ENCODE data around the gene SLC39A8. TPM values are rescaled to one million over a fixed set of nuclear protein-coding genes. Genes with fewer than 3 reads are reported as not detected.

Gene SLC39A8
- total and polyA plus RNA-seq, 4 donors, result 179 to 314 (median 235) TPM

DNA sequence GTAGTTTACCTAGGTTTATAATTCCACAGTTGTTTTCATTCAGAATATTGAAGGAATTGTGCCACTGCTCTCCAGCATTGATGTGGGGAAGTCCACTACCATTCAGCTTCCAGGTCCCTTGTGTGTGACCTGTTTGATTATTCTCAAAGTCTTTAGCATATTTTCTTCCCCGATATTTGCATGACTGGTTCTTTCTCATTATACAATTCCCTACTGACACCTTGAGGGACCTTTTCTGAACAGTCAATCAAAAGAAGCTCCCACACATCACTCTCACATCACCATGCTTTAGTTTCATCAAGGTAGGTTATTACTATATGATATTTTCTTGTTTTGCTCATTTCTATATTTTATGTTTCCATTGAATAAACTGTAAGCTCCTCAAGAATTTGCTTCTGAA lies 44.1 kb downstream of the SLC39A8 start:
- no peak overlapping the region for H3K9ac ChIP-seq (ENCODE audit: insufficient read depth in 1 of 2, low read length in 2 of 2)
- peaks cover 0 to 3% (median 2%) of the 10 kb centered on the region in 5 donors for H3K4me1 ChIP-seq (ENCODE audit: control insufficient read depth in 5 of 5, insufficient read depth in 5 of 5, low read length in 5 of 5)
- 81 to 97% methylated on average over 1 of the region's 1 CpG for WGBS, 2 donors
- H3K9me3 ChIP-seq (ENCODE audit: control insufficient read depth in 4 of 4, insufficient read depth in 3 of 4, low read length in 3 of 4), result no peaks in the 10 kb centered on the region
- DNase-seq (no peak), ATAC-seq (ENCODE audit: insufficient read depth, low FRiP score) (no peak)
- H3K36me3 ChIP-seq (ENCODE audit: control insufficient read depth in 4 of 4, insufficient read depth in 4 of 4, low read length in 4 of 4), result no peaks in the 10 kb centered on the region
- TF ChIP-seq, protein P1, sequence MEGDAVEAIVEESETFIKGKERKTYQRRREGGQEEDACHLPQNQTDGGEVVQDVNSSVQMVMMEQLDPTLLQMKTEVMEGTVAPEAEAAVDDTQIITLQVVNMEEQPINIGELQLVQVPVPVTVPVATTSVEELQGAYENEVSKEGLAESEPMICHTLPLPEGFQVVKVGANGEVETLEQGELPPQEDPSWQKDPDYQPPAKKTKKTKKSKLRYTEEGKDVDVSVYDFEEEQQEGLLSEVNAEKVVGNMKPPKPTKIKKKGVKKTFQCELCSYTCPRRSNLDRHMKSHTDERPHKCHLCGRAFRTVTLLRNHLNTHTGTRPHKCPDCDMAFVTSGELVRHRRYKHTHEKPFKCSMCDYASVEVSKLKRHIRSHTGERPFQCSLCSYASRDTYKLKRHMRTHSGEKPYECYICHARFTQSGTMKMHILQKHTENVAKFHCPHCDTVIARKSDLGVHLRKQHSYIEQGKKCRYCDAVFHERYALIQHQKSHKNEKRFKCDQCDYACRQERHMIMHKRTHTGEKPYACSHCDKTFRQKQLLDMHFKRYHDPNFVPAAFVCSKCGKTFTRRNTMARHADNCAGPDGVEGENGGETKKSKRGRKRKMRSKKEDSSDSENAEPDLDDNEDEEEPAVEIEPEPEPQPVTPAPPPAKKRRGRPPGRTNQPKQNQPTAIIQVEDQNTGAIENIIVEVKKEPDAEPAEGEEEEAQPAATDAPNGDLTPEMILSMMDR (IDR thresholded peaks at IDR 0.05; ENCODE audit: control extremely low read depth, extremely low read depth), result no peak
- no peak overlapping the region for H3K27ac ChIP-seq (ENCODE audit: low read depth in 1 of 2, low read length in 1 of 2)
- H3K27me3 ChIP-seq (ENCODE audit: control insufficient read depth in 3 of 3, insufficient read depth in 3 of 3, low read length in 2 of 3), result no peaks in the 10 kb centered on the region
- no peak overlapping the region for H3K4me3 ChIP-seq

DNA sequence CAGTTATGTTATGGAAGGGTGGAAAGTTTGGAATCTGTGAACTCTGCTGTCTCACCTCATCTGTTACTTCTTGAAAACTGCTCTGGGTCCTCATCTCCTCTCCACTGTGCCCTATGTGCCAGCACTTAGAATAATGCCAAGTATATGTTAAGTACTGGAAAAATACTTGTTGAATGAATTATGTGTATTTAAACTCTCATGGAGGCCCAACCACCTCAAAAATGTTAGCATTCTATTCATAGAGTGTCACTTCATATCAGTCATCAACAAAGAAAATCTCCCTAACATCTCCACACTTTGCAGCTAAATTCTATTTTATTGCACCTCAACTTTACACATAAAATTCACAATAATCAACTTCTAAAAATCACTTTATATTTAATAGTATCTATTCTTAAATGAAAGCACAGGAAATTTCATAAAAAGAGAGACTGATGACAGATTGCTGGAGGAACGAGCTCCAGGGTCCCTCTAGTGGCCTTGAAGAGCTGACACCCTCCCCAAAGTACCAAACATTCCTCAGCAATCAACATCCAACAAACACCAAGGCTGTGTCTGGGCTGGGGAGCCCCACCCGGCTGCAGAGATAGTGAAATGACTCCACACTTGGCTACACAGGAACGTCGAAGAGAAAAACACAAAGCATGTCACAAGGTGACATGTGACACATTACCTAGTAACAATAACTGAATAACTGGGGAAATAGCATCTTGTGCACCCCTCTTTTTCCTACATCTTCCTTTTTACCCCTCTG lies 45.8 kb downstream of the SLC39A8 start:
- TF ChIP-seq, protein P1 (IDR thresholded peaks at IDR 0.05; ENCODE audit: control extremely low read depth, extremely low read depth), result no peak
- H3K4me3 ChIP-seq, result no peak overlapping the region
- H3K36me3 ChIP-seq (ENCODE audit: control insufficient read depth in 4 of 4, insufficient read depth in 4 of 4, low read length in 4 of 4), result no peaks in the 10 kb centered on the region
- H3K9me3 ChIP-seq (ENCODE audit: control insufficient read depth in 4 of 4, insufficient read depth in 3 of 4, low read length in 3 of 4), result no peaks in the 10 kb centered on the region
- ATAC-seq (ENCODE audit: insufficient read depth, low FRiP score), result peak; percentile 82
- H3K9ac ChIP-seq (ENCODE audit: insufficient read depth in 1 of 2, low read length in 2 of 2), result no peak overlapping the region
- peak; percentile 14 to 49 (median 40) for DNase-seq
- H3K27ac ChIP-seq (ENCODE audit: low read depth in 1 of 2, low read length in 1 of 2), result peak overlapping the region in 1 of 2 donors; percentile 74
- peaks cover 0 to 3% (median 2%) of the 10 kb centered on the region in 5 donors for H3K4me1 ChIP-seq (ENCODE audit: control insufficient read depth in 5 of 5, insufficient read depth in 5 of 5, low read length in 5 of 5)
- WGBS, 2 donors, result 18 to 26% methylated on average over 4 of the region's 4 CpGs
- H3K27me3 ChIP-seq (ENCODE audit: control insufficient read depth in 3 of 3, insufficient read depth in 3 of 3, low read length in 2 of 3), result no peaks in the 10 kb centered on the region

DNA sequence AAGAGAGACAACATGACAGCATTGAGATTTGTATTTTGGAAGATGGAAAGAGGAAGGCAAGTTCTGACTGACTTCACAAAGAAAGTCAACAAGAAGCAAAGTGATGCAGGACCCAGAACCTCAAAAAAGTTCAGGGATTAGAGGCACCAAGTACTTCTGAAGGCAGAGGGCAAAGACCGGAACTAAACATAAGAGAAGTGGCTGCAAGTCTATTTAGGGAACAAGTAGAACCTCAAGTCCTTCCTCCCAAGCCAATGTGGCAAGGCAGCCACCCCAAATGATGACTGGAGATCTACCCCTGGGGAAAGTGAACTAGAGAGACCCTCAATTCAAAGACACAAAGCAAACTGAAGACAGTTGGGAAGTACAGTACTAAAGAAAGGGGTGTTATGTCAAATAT lies 46.6 kb downstream of the SLC39A8 start:
- WGBS, 2 donors, result 35 to 51% methylated on average over 1 of the region's 1 CpG
- DNase-seq, result no peak
- peak overlapping the region in 1 of 2 donors; percentile 17 for H3K27ac ChIP-seq (ENCODE audit: low read depth in 1 of 2, low read length in 1 of 2)

More for the DNA sequence above, 46.6 kb downstream of the SLC39A8 start:
- Histone ChIP-seq H3K36me3 (ENCODE audit: control insufficient read depth in 4 of 4, insufficient read depth in 4 of 4, low read length in 4 of 4) (no peaks in the 10 kb centered on the region), H3K4me1 (ENCODE audit: control insufficient read depth in 5 of 5, insufficient read depth in 5 of 5, low read length in 5 of 5) (peaks cover 0 to 3% (median 2%) of the 10 kb centered on the region in 5 donors), H3K9ac (ENCODE audit: insufficient read depth in 1 of 2, low read length in 2 of 2) (no peak overlapping the region), H3K4me3 (no peak overlapping the region), H3K27me3 (ENCODE audit: control insufficient read depth in 3 of 3, insufficient read depth in 3 of 3, low read length in 2 of 3) (no peaks in the 10 kb centered on the region), H3K9me3 (ENCODE audit: control insufficient read depth in 4 of 4, insufficient read depth in 3 of 4, low read length in 3 of 4) (no peaks in the 10 kb centered on the region)
- TF ChIP-seq, protein P1 (IDR thresholded peaks at IDR 0.05; ENCODE audit: control extremely low read depth, extremely low read depth), result no peak
- no peak for ATAC-seq (ENCODE audit: insufficient read depth, low FRiP score)
